Body of pancreas (tissue), 4 donors: Measurements from ENCODE around the gene BARHL1.

ENCODE experiments used
- POLR2A ChIP-seq, 3 donors: fragments of 450-650 bp; IDR thresholded peaks; one replicate each; pipeline ENCODE4 v1.6.1; 2016; ENCODE audit warnings: antibody characterized with exemption in 3 of 3, mild to moderate bottlenecking in 2 of 3
- TF ChIP-seq, protein P1 (sequence below), 7 experiments: fragments of 450-650 bp in 4 of 7; fragments of 200-600 bp in 3 of 7; sonication (generic) in 3 of 7; IDR thresholded peaks; one replicate each; pipeline ENCODE4 v1.5.1; 2016 to 2019; ENCODE audit warnings: antibody characterized with exemption in 7 of 7

DNA sequence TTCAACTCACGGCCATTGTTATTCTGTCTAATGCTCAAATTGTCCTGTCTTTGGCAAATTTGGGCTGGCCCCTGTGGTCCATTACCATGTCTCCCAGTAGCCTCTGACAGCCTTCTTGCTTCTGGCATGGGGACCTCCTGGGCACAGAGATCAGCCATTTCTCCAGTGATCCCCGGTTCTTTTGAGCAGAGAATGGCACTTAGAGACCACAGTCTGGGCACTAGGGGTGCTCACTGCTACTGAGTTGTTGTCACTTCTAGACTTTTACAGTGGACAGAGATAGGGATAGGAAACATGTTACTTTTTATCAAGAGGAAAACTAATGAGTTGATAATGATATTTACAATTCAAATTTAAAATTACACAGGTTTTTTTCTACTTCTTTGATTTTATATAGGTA, 47.6 kb upstream of the BARHL1 start:
- no peak for TF ChIP-seq POLR2A (IDR thresholded peaks at IDR 0.05)
- TF ChIP-seq, protein P1, sequence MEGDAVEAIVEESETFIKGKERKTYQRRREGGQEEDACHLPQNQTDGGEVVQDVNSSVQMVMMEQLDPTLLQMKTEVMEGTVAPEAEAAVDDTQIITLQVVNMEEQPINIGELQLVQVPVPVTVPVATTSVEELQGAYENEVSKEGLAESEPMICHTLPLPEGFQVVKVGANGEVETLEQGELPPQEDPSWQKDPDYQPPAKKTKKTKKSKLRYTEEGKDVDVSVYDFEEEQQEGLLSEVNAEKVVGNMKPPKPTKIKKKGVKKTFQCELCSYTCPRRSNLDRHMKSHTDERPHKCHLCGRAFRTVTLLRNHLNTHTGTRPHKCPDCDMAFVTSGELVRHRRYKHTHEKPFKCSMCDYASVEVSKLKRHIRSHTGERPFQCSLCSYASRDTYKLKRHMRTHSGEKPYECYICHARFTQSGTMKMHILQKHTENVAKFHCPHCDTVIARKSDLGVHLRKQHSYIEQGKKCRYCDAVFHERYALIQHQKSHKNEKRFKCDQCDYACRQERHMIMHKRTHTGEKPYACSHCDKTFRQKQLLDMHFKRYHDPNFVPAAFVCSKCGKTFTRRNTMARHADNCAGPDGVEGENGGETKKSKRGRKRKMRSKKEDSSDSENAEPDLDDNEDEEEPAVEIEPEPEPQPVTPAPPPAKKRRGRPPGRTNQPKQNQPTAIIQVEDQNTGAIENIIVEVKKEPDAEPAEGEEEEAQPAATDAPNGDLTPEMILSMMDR (IDR thresholded peaks at IDR 0.05): no peak
